Measurements from ENCODE around the gene CHCHD1. TPM values are rescaled to one million over a fixed set of nuclear protein-coding genes. Genes with fewer than 3 reads are reported as not detected.

CHCHD1 gene
- total RNA-seq, 1 donor, result 22.5 TPM

DNA sequence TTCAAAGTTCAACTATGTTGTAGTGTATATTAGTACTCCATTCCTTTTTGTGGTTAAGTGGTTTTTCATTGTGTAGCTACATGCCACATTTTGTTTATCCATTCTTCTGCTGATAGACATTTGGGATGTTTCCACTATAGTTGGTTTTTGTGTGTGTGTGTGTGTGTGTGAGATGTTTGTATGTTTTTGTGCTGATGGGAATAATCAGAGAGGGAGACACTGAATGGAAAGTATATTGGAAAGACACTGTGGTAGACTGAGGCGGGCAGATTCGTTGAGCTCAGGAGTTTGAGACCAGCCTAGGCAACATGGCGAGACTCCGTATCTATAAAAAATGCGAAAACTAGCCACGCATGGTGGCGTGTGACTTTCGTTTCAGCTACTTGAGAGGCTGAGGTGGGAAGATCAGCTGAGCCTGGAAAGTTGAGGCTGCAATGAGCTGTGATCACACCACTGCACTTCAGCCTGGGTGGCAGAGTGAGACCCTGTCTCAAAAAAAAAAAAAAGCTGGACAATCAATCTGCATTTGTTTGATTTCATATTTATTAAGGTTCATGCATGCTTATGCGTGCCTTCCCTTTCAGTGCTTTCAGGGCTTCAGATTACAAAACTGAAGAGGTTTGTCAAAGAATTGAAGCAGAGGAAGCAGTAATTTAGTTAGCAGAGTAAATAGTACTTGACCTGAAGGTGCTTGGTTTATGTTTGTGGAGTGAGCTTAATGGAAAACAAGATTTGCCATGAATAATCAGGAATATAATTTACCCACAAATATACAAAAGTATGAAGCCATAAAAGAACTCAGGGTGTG is 22.9 kb upstream of the CHCHD1 start:
- TF ChIP-seq, protein P1, sequence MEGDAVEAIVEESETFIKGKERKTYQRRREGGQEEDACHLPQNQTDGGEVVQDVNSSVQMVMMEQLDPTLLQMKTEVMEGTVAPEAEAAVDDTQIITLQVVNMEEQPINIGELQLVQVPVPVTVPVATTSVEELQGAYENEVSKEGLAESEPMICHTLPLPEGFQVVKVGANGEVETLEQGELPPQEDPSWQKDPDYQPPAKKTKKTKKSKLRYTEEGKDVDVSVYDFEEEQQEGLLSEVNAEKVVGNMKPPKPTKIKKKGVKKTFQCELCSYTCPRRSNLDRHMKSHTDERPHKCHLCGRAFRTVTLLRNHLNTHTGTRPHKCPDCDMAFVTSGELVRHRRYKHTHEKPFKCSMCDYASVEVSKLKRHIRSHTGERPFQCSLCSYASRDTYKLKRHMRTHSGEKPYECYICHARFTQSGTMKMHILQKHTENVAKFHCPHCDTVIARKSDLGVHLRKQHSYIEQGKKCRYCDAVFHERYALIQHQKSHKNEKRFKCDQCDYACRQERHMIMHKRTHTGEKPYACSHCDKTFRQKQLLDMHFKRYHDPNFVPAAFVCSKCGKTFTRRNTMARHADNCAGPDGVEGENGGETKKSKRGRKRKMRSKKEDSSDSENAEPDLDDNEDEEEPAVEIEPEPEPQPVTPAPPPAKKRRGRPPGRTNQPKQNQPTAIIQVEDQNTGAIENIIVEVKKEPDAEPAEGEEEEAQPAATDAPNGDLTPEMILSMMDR (IDR thresholded peaks at IDR 0.05; ENCODE audit: insufficient read depth, low read depth, low read length), result no peak
- DNase-seq (ENCODE audit: low read depth), result no peak

DNA sequence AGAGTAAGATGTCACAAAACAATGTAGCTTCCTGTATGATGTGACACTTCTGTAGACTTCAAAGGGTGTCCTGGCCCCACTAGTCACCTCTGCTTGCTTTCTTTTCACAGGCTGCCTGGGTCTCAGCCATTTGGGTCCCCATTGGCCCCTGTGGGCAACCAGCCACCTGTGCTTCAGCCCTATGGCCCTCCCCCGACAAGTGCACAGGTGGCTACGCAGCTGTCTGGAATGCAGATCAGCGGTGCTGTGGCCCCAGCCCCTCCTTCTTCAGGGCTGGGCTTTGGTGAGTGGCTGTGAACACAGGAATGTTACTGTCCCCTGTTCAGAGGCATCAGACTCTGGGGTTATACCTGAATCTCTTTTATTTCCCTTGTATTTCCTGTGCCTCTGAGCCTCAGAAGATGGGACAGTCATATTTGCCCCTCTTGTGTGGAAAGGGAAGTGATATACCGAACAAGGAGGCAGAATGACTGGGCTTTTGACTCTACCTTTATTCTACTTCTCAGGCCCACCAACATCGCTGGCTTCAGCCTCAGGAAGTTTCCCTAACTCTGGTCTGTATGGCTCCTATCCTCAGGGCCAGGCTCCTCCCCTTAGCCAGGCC is 22.2 kb upstream of the CHCHD1 start:
- DNase-seq (ENCODE audit: low read depth), result no peak
- TF ChIP-seq, protein P1 (IDR thresholded peaks at IDR 0.05; ENCODE audit: insufficient read depth, low read depth, low read length), result no peak
- H3K4me3 ChIP-seq (ENCODE audit: low read depth, low read length), result no peak overlapping the region

More for the DNA sequence above, 22.9 kb upstream of the CHCHD1 start:
- H3K4me3 ChIP-seq (ENCODE audit: low read depth, low read length), result no peak overlapping the region

DNA sequence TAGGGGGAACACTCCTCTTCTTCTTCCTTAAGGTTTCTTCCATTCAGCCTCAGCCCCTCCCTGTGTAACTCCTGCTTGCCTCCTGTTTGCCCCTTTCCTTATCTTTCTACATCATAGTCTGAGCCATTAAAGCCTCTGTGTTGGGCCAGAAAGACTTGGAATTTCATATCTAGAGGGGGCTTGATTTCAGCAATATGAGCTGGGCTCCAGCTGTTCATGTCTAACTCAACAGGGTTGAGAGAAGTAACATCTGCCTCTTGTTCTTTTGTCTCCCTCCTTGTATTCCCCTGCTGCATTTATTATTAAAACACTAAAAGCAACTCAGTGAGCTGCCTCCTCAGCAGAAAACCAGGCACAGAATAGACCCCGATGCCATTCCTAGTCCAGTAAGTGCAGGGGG is 20.1 kb upstream of the CHCHD1 start:
- no peak overlapping the region for H3K4me3 ChIP-seq (ENCODE audit: low read depth, low read length)
- TF ChIP-seq, protein P1 (IDR thresholded peaks at IDR 0.05; ENCODE audit: insufficient read depth, low read depth, low read length), result no peak
- no peak for DNase-seq (ENCODE audit: low read depth)

- no peak for DNase-seq (ENCODE audit: low read depth)
- TF ChIP-seq, protein P1 (IDR thresholded peaks at IDR 0.05; ENCODE audit: insufficient read depth, low read depth, low read length), result no peak
- no peak overlapping the region for H3K4me3 ChIP-seq (ENCODE audit: low read depth, low read length)
Measured at GRCh38 chr10:73762915-73763314, 18.9 kb upstream of the CHCHD1 start.

GRCh38 chr10:73763343-73763742 is 18.5 kb upstream of the CHCHD1 start:
- no peak for DNase-seq (ENCODE audit: low read depth)
- H3K4me3 ChIP-seq (ENCODE audit: low read depth, low read length), result no peak overlapping the region
- TF ChIP-seq, protein P1 (IDR thresholded peaks at IDR 0.05; ENCODE audit: insufficient read depth, low read depth, low read length), result no peak

- H3K4me3 ChIP-seq (ENCODE audit: low read depth, low read length), result no peak overlapping the region
- TF ChIP-seq, protein P1 (IDR thresholded peaks at IDR 0.05; ENCODE audit: insufficient read depth, low read depth, low read length), result no peak
- DNase-seq (ENCODE audit: low read depth), result no peak
Measured at GRCh38 chr10:73765066-73765465, 16.8 kb upstream of the CHCHD1 start.
